H1 (cell line): ENCODE data around the gene FAM83G. TPM values are rescaled to one million over a fixed set of nuclear protein-coding genes. Genes with fewer than 3 reads are reported as not detected.

Source experiments
- CTCF ChIA-PET: fragments of 300-600 bp; sonication (Branson Sonifier 250); formaldehyde crosslinking; loops from one replicate; lab custom pipeline; 2021; ENCODE audit not compliant: partially characterized antibody; lab: Charles Lee
- POLR2A ChIA-PET: fragments of 300-600 bp; sonication (Branson Sonifier 250); formaldehyde crosslinking; loops from one replicate; lab custom pipeline; 2021; ENCODE audit warnings: inconsistent platforms; ENCODE audit not compliant: partially characterized antibody; lab: Charles Lee
- DNase-seq, 2 experiments: peaks; one replicate each; pipeline versions ENCODE4 v3.0.0 to v3.0.0-alpha.2; 2010 to 2022; ENCODE audit warnings: low spot score in 2 of 2, low read depth in 1 of 2, mixed read lengths in 1 of 2
- FAIRE-seq: peaks from 2 replicates; lab custom pipeline; 2011; peaks lifted over from hg19 to GRCh38; lab: Jason Lieb, UNC
- H2AFZ ChIP-seq: 2 replicates; pipeline ENCODE4 v1.8.1; 2012; ENCODE audit warnings: low read length, inconsistent platforms
- H2AK5ac ChIP-seq: 2 replicates; pipeline ENCODE4 v1.6.1; 2013; ENCODE audit warnings: low read depth, low read length
- H2BK120ac ChIP-seq: replicated peaks from 2 replicates; pipeline ENCODE3; 2013; ENCODE audit warnings: low read depth, low read length, inconsistent platforms
- H2BK12ac ChIP-seq: 2 replicates; pipeline ENCODE4 v1.6.1; 2013; ENCODE audit warnings: low read depth, low read length
- H2BK15ac ChIP-seq: 2 replicates; pipeline ENCODE4 v1.6.1; 2013; ENCODE audit warnings: low read length
- H2BK20ac ChIP-seq: 2 replicates; pipeline ENCODE4 v1.6.1; 2013; ENCODE audit warnings: low read length
- H2BK5ac ChIP-seq: 2 replicates; pipeline ENCODE4 v1.6.1; 2013; ENCODE audit warnings: low read depth, low read length
- H3K14ac ChIP-seq: 2 replicates; pipeline ENCODE4 v1.6.1; 2013; ENCODE audit warnings: inconsistent platforms; ENCODE audit not compliant: insufficient read length
- H3K18ac ChIP-seq: 2 replicates; pipeline ENCODE4 v1.6.1; 2013; ENCODE audit warnings: low read length; ENCODE audit errors: extremely low read depth
- H3K23ac ChIP-seq: 2 replicates; pipeline ENCODE4 v1.6.1; 2013; ENCODE audit warnings: inconsistent platforms; ENCODE audit not compliant: insufficient read length
- H3K23me2 ChIP-seq: 2 replicates; pipeline ENCODE4 v1.6.1; 2013; ENCODE audit warnings: low read depth, low read length
- H3K27ac ChIP-seq: 2 replicates; pipeline ENCODE4 v1.6.1; 2011; ENCODE audit warnings: low read depth, low read length, inconsistent platforms
- H3K27me3 ChIP-seq, 4 experiments: replicated peaks in 1 of 4; 1 replicate in 1 of 4; 2 replicates in 3 of 4; pipeline versions ENCODE4 v1.6.1 to v1.8.1; 2011 to 2013; ENCODE audit warnings: low read length in 3 of 4, mild to moderate bottlenecking in 3 of 4, inconsistent platforms in 2 of 4, mixed read lengths in 2 of 4, moderate library complexity in 1 of 4; ENCODE audit not compliant: control insufficient read depth in 3 of 4, insufficient read depth in 3 of 4; ENCODE audit errors: extremely low read depth in 1 of 4
- H3K36me3 ChIP-seq, 4 experiments: 2 replicates each; pipeline versions ENCODE4 v1.6.1 to v1.8.1; 2011 to 2013; ENCODE audit warnings: mild to moderate bottlenecking in 4 of 4, low read length in 3 of 4, moderate library complexity in 2 of 4, control low read depth in 1 of 4, inconsistent platforms in 1 of 4; ENCODE audit not compliant: insufficient read depth in 4 of 4, control insufficient read depth in 2 of 4
- H3K4ac ChIP-seq: replicated peaks from 2 replicates; pipeline ENCODE3; 2013; ENCODE audit warnings: low read length, low read depth, mixed read lengths, inconsistent platforms; ENCODE audit not compliant: insufficient read length
- H3K4me1 ChIP-seq, 4 experiments: replicated peaks in 1 of 4; 1 replicate in 1 of 4; 2 replicates in 3 of 4; pipeline versions ENCODE4 v1.6.1 to v1.8.1; 2011 to 2013; ENCODE audit warnings: low read length in 3 of 4, inconsistent platforms in 2 of 4, mixed read lengths in 1 of 4; ENCODE audit not compliant: insufficient read depth in 4 of 4, control insufficient read depth in 3 of 4
- H3K4me2 ChIP-seq, 2 experiments: 2 replicates each; pipeline versions ENCODE4 v1.6.1 to v1.8.1; 2011 to 2013; ENCODE audit warnings: low read depth in 2 of 2, low read length in 2 of 2, control low read depth in 1 of 2, inconsistent platforms in 1 of 2, mild to moderate bottlenecking in 1 of 2; ENCODE audit not compliant: insufficient read depth in 1 of 2
- H3K4me3 ChIP-seq, 4 experiments: fragments of 200-600, 300-600 bp in 1 of 4; sonication (generic), shearing (Covaris generic), sonication (Bioruptor Twin) in 1 of 4; 2 replicates each; pipeline versions ENCODE4 v1.5.1 to v1.8.1; 2011 to 2016; ENCODE audit warnings: low read length in 4 of 4, low read depth in 3 of 4, control low read depth in 2 of 4, inconsistent platforms in 2 of 4, mild to moderate bottlenecking in 2 of 4, mixed read lengths in 1 of 4, moderate library complexity in 1 of 4; ENCODE audit not compliant: insufficient read depth in 2 of 4; ENCODE audit errors: extremely low read depth in 1 of 4
- H3K56ac ChIP-seq: replicated peaks from 2 replicates; pipeline ENCODE3; 2013; ENCODE audit warnings: low read depth, mild to moderate bottlenecking, mixed read lengths, low read length, inconsistent platforms; ENCODE audit not compliant: insufficient read length
- H3K79me1 ChIP-seq: 2 replicates; pipeline ENCODE4 v1.6.1; 2013; ENCODE audit warnings: low read depth, low read length, control low read depth
- H3K79me2 ChIP-seq, 2 experiments: 2 replicates each; pipeline versions ENCODE4 v1.6.1 to v1.8.1; 2012 to 2013; ENCODE audit warnings: low read length in 2 of 2, mild to moderate bottlenecking in 2 of 2, inconsistent platforms in 1 of 2; ENCODE audit not compliant: insufficient read depth in 2 of 2, control insufficient read depth in 1 of 2
- H3K9ac ChIP-seq, 4 experiments: replicated peaks in 1 of 4; 1 replicate in 1 of 4; 2 replicates in 3 of 4; pipeline versions ENCODE4 v1.6.1 to v1.8.1; 2011 to 2013; ENCODE audit warnings: low read depth in 3 of 4, low read length in 3 of 4, control low read depth in 2 of 4, mild to moderate bottlenecking in 2 of 4, moderate library complexity in 2 of 4, inconsistent platforms in 1 of 4; ENCODE audit errors: extremely low read depth in 1 of 4
- H3K9me3 ChIP-seq, 2 experiments: 2 replicates each; pipeline versions ENCODE4 v1.6.1 to v1.8.1; 2012 to 2013; ENCODE audit warnings: mild to moderate bottlenecking in 2 of 2, moderate library complexity in 2 of 2, control low read depth in 1 of 2, inconsistent platforms in 1 of 2, low read depth in 1 of 2, low read length in 1 of 2, mixed read lengths in 1 of 2; ENCODE audit not compliant: insufficient read depth in 2 of 2
- H4K20me1 ChIP-seq, 2 experiments: replicated peaks in 1 of 2; 2 replicates each; pipeline versions ENCODE3 to v1.8.1; 2011 to 2013; ENCODE audit warnings: inconsistent platforms in 2 of 2, low read length in 2 of 2, mild to moderate bottlenecking in 1 of 2; ENCODE audit not compliant: insufficient read depth in 2 of 2, control insufficient read depth in 1 of 2
- H4K5ac ChIP-seq: 2 replicates; pipeline ENCODE4 v1.6.1; 2013; ENCODE audit warnings: low read length, low read depth, mixed read lengths, inconsistent platforms; ENCODE audit not compliant: insufficient read length
- H4K8ac ChIP-seq: 2 replicates; pipeline ENCODE4 v1.8.0; 2013; ENCODE audit warnings: mild to moderate bottlenecking, moderate library complexity, low read length, inconsistent platforms; ENCODE audit not compliant: insufficient read depth; ENCODE audit errors: extremely low read depth
- H4K91ac ChIP-seq: replicated peaks from 2 replicates; pipeline ENCODE3; 2013; ENCODE audit warnings: low read length, mixed read lengths, inconsistent platforms; ENCODE audit not compliant: insufficient read length
- ATF2 ChIP-seq: IDR thresholded peaks from 2 replicates; pipeline ENCODE4 v1.6.1; 2012; ENCODE audit warnings: low read length, inconsistent platforms
- BCL11A ChIP-seq, 2 experiments: IDR thresholded peaks; one replicate each; pipeline ENCODE4 v1.6.1; 2011; ENCODE audit warnings: low read depth in 2 of 2, low read length in 2 of 2, mild to moderate bottlenecking in 2 of 2
- CHD1 ChIP-seq: IDR thresholded peaks from 2 replicates; pipeline ENCODE4 v1.6.1; 2012; ENCODE audit warnings: low read depth, low read length, improper control_type of control experiment
- JUND ChIP-seq: IDR thresholded peaks from 2 replicates; pipeline ENCODE4 v1.6.1; 2011; ENCODE audit warnings: mild to moderate bottlenecking, improper control_type of control experiment, low read length
- KDM4A ChIP-seq: IDR thresholded peaks from one replicate; pipeline ENCODE4 v1.7.1; 2012; ENCODE audit warnings: low read depth, mild to moderate bottlenecking, moderate library complexity, low read length, inconsistent platforms; ENCODE audit not compliant: severe bottlenecking
- MAFK ChIP-seq: IDR thresholded peaks from 2 replicates; pipeline ENCODE4 v1.6.1; 2012; ENCODE audit warnings: low read depth, mild to moderate bottlenecking, improper control_type of control experiment, low read length
- NANOG ChIP-seq: IDR thresholded peaks from 2 replicates; pipeline ENCODE4 v1.6.1; 2011; ENCODE audit warnings: low read length, low read depth, mild to moderate bottlenecking, inconsistent platforms; ENCODE audit not compliant: insufficient read depth, poor library complexity, severe bottlenecking
- SAP30 ChIP-seq: fragments of 300-600 bp; sonication (generic); IDR thresholded peaks from 2 replicates; pipeline ENCODE4 v1.7.1; 2012; ENCODE audit warnings: low read length, moderate library complexity, mild to moderate bottlenecking, inconsistent platforms; ENCODE audit not compliant: insufficient read depth, insufficient replicate concordance
- SP4 ChIP-seq: IDR thresholded peaks from 2 replicates; pipeline ENCODE4 v1.6.1; 2012; ENCODE audit warnings: low read length, inconsistent platforms
- WGBS, 2 experiments: shearing (Covaris generic) in 1 of 2; methylation state at CpG; one replicate each; pipeline versions ENCODE4 v1.1.6 to v1.1.7; 2013 to 2015; ENCODE audit warnings: low lambda C conversion rate in 2 of 2, mixed read lengths in 2 of 2, inconsistent platforms in 1 of 2, low coverage in 1 of 2, missing lambda C conversion rate in 1 of 2; ENCODE audit not compliant: insufficient replicate concordance in 2 of 2, insufficient coverage in 1 of 2, insufficient read length in 1 of 2; ENCODE audit errors: extremely low coverage in 1 of 2, missing lambda C conversion rate in 1 of 2; 5-methylcytosine and 5-hydroxymethylcytosine counted together
- polyA plus RNA-seq, 7 experiments: library from polyadenylated mRNA; depleted of rRNA in 3 of 7; stranded (reverse) in 5 of 7; unstranded in 2 of 7; fragments of >200 nt in 5 of 7; fragments of 200-250 nt in 2 of 7; gene quantifications; 1 replicate in 5 of 7; 2 replicates in 1 of 7; 4 replicates in 1 of 7; pipeline versions ENCODE4 v1.2.1 to v1.2.3, GENCODE V29; 2011 to 2013; ENCODE audit warnings: missing spikeins in 2 of 7, mixed read lengths in 2 of 7
- total RNA-seq: library from RNA; stranded (reverse); fragmentation: NEBNext Ultra II Directional; extraction: Animal tissue kit (Norgen Biotek cat#: 25700); gene quantifications from 2 replicates; pipeline ENCODE4 v1.2.1, GENCODE V29; 2021

FAM83G gene
- total and polyA plus RNA-seq, 2 of the 8 experiments (the other 6 are each of a cell fraction or from before 2014, with no cell fraction given): 15.4 to 29.0 TPM

GRCh38 chr17:19017804-19018599 is 13.4 kb upstream of the FAM83G start:
- H3K79me2 ChIP-seq: no peaks in the 10 kb centered on the region
- H3K4ac ChIP-seq: no peak overlapping the region
- no peak overlapping the region for H3K23ac ChIP-seq
- no peak overlapping the region for H3K4me2 ChIP-seq
- H3K79me1 ChIP-seq: no peaks in the 10 kb centered on the region
- H2AK5ac ChIP-seq: no peak overlapping the region
- H2BK12ac ChIP-seq: no peak overlapping the region
- DNase-seq: no peak
- no peaks in the 10 kb centered on the region for H3K36me3 ChIP-seq
- no peak overlapping the region for H2BK120ac ChIP-seq
- H2BK15ac ChIP-seq: no peak overlapping the region
- POLR2A ChIA-PET: no interaction called here
- WGBS, 2 experiments: 95% methylated on average over 8 of the region's 16 CpGs; no CpG with 5 or more reads in 1 of the 2 experiments
- no peak overlapping the region for H3K18ac ChIP-seq
- H4K5ac ChIP-seq: no peak overlapping the region
- no peak overlapping the region for H4K8ac ChIP-seq
- TF ChIP-seq MAFK (no peak), KDM4A (no peak), ATF2 (no peak), NANOG (no peak), JUND (no peak), SAP30 (no peak), SP4 (no peak), CHD1 (no peak), BCL11A (IDR thresholded peaks at IDR 0.05; ENCODE audit: low read depth in 2 of 2, low read length in 2 of 2) (no peak)
- TF ChIP-seq, all 59 proteins: peak for 0
- H3K27me3 ChIP-seq: no peaks in the 10 kb centered on the region; a peak in 1 of 7 replicates
- H3K4me3 ChIP-seq: no peak overlapping the region
- no peaks in the 10 kb centered on the region for H4K20me1 ChIP-seq
- H3K14ac ChIP-seq: no peak overlapping the region
- CTCF ChIA-PET: interaction anchor here (0.6 to 5.1 kb wide), 5 partner anchors 20 to 58 kb away, joined by 3 to 49 read pairs (median 4); no protein-coding TSS in a partner anchor
- H3K9me3 ChIP-seq: no peaks in the 10 kb centered on the region
- H2AFZ ChIP-seq: no peak overlapping the region
- no peak overlapping the region; the same call in 1 of the 2 replicates for H2BK5ac ChIP-seq
- H3K56ac ChIP-seq: no peak overlapping the region
- no peak overlapping the region for H3K27ac ChIP-seq
- peaks cover 0 to 6% (median 0%) of the 10 kb centered on the region in 4 experiments; a peak in 1 of 7 replicates for H3K4me1 ChIP-seq
- H3K23me2 ChIP-seq: no peaks in the 10 kb centered on the region
- H3K9ac ChIP-seq: no peak overlapping the region
- H2BK20ac ChIP-seq: no peak overlapping the region
- no peak for FAIRE-seq
- no peak overlapping the region for H4K91ac ChIP-seq
